ENCODE data around the gene ASXL2.

Gene ASXL2

DNA sequence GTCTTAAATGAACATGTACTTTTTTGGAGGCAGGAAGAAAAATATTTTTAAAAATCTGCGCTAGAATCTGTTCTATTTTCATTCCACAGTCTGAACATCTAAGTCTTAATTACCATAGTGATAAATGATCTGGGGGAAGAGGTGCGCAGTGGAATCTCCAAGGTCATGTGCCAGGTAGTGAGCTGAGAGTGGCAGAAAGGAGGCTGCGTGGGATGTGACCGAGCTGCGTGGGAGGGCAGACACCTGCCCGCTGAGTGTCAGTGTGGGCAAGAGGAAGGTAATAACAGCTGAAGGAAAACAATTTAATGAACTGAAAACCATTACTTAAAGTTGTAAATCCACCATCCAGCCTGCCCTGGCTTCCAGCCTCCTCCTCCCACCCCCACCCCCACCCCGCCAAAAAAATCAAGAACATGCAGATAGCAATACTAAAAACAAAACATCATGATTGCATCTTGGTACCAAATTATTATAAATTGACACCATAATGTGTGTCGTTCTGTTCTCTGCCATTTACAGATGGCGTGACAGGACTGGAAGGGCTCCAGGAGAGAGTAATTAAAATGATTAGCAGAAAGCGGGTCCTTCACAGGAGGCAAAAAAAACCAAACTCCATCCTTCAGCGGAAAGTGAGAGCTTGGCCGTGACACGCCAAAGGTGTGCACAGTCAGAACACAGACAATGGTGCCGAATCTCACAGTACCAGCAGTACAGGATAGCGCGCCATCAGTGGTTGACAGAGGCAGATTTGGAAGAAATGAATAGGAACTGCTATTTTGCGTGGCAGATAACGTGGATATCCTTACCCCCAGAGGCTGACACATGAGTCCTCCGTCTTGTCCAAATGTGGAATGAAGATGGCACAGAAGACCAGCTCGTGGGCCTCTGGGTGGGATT, 193.5 kb downstream of the ASXL2 start:
- peak; percentile 36 for DNase-seq
